MM.1S (cell line): ENCODE results near the gene CAMSAP1.
"Not testable (repeated sequence)": the region's sequence is repeated elsewhere in the genome, so short reads cannot be mapped to it uniquely, and the experiment has no call there.

Experiments
- DNase-seq: peaks from one replicate; pipeline ENCODE4 v3.0.0-alpha.2; 2015
- H2AFZ ChIP-seq: fragments of 300-600 bp; sonication (generic); 2 replicates; pipeline ENCODE4 v1.6.0; 2016; ENCODE audit warnings: antibody characterized with exemption, low read length
- H3F3A ChIP-seq: fragments of 300-600 bp; sonication (generic); 2 replicates; pipeline ENCODE4 v1.6.1; 2016; ENCODE audit warnings: mild to moderate bottlenecking, antibody characterized with exemption, low read length, moderate library complexity, mixed read lengths; ENCODE audit not compliant: insufficient read depth
- H3K27ac ChIP-seq: fragments of 300-600 bp; sonication (generic); 2 replicates; pipeline ENCODE4 v1.5.1; 2016; ENCODE audit warnings: mild to moderate bottlenecking, low read length
- H3K27me3 ChIP-seq: fragments of 300-600 bp; sonication (generic); replicated peaks from 2 replicates; pipeline ENCODE4 v1.6.0; 2016; ENCODE audit warnings: low read length; ENCODE audit not compliant: insufficient read depth
- H3K36me3 ChIP-seq: fragments of 300-600 bp; sonication (generic); replicated peaks from 2 replicates; pipeline ENCODE4 v1.6.1; 2016; ENCODE audit warnings: mild to moderate bottlenecking, low read length, mixed read lengths; ENCODE audit not compliant: insufficient read depth
- H3K4me1 ChIP-seq: fragments of 300-600 bp; sonication (generic); 2 replicates; pipeline ENCODE4 v1.6.1; 2016; ENCODE audit warnings: low read length, mixed read lengths
- H3K4me2 ChIP-seq: fragments of 300-600 bp; sonication (generic); 2 replicates; pipeline ENCODE4 v1.6.0; 2016; ENCODE audit warnings: low read depth, low read length
- H3K4me3 ChIP-seq: fragments of 300-600 bp; sonication (generic); 2 replicates; pipeline ENCODE4 v1.5.1; 2016; ENCODE audit warnings: low read length, mixed read lengths
- H3K79me2 ChIP-seq: fragments of 300-600 bp; sonication (generic); 2 replicates; pipeline ENCODE4 v1.6.1; 2016; ENCODE audit warnings: mixed run types, low read length, mixed read lengths
- H3K9ac ChIP-seq: fragments of 300-600 bp; sonication (generic); 2 replicates; pipeline ENCODE4 v1.6.1; 2016; ENCODE audit warnings: low read length, mixed read lengths
- H3K9me2 ChIP-seq: fragments of 300-600 bp; sonication (generic); replicated peaks from 2 replicates; pipeline ENCODE4 v1.6.1; 2016; ENCODE audit warnings: mild to moderate bottlenecking, low read length, mixed read lengths; ENCODE audit not compliant: insufficient read depth
- H3K9me3 ChIP-seq: fragments of 300-600 bp; sonication (generic); replicated peaks from 2 replicates; pipeline ENCODE4 v1.6.1; 2016; ENCODE audit warnings: mild to moderate bottlenecking, low read length, mixed read lengths; ENCODE audit not compliant: insufficient read depth
- H4K20me1 ChIP-seq: fragments of 300-600 bp; sonication (generic); 2 replicates; pipeline ENCODE4 v1.6.1; 2016; ENCODE audit warnings: mild to moderate bottlenecking, low read length, moderate library complexity, mixed read lengths; ENCODE audit not compliant: insufficient read depth
- CTCF ChIP-seq: fragments of 300-600 bp; sonication (generic); IDR thresholded peaks from 2 replicates; pipeline ENCODE4 v1.5.1; 2016; ENCODE audit warnings: antibody characterized with exemption, low read length, mixed read lengths
- EZH2 ChIP-seq: fragments of 300-600 bp; sonication (generic); optimal IDR thresholded peaks from 2 replicates; pipeline ENCODE3; 2017; ENCODE audit warnings: low read depth, mild to moderate bottlenecking, antibody characterized with exemption, low read length, mixed read lengths
- EZH2phosphoT487 ChIP-seq: fragments of 300-600 bp; sonication (generic); IDR thresholded peaks from 2 replicates; pipeline ENCODE4 v1.6.1; 2018; ENCODE audit warnings: antibody characterized with exemption, low read length

CAMSAP1 gene

GRCh38 chr9:135914921-135915320, 7.6 kb upstream of the CAMSAP1 start:
- H3K4me1 ChIP-seq: no peaks in the 10 kb centered on the region
- H3K4me3 ChIP-seq: no peak overlapping the region
- H3K36me3 ChIP-seq: peaks cover 3% of the 10 kb centered on the region; the same call in 1 of the 2 replicates
- H3K9ac ChIP-seq: no peak overlapping the region
- no peak overlapping the region for H3K4me2 ChIP-seq
- no peaks in the 10 kb centered on the region for H3F3A ChIP-seq
- H3K79me2 ChIP-seq: no peaks in the 10 kb centered on the region
- H3K27ac ChIP-seq: no peak overlapping the region
- H3K27me3 ChIP-seq: no peaks in the 10 kb centered on the region
- no peaks in the 10 kb centered on the region for H4K20me1 ChIP-seq
- H3K9me3 ChIP-seq: no peaks in the 10 kb centered on the region
- no peak overlapping the region for H2AFZ ChIP-seq
- no peaks in the 10 kb centered on the region for H3K9me2 ChIP-seq
- no peak for DNase-seq
- no peak for TF ChIP-seq EZH2phosphoT487
- no peak for TF ChIP-seq EZH2
- no peak for TF ChIP-seq CTCF

GRCh38 chr9:135911233-135911632, 3.9 kb upstream of the CAMSAP1 start:
- H3K9me2 ChIP-seq, H3K27ac ChIP-seq, H3F3A ChIP-seq, DNase-seq, H3K27me3 ChIP-seq, H3K9me3 ChIP-seq, H3K4me3 ChIP-seq, H3K36me3 ChIP-seq, H3K4me2 ChIP-seq, H4K20me1 ChIP-seq, H2AFZ ChIP-seq, H3K9ac ChIP-seq: not testable (repeated sequence)
- Histone ChIP-seq H3K79me2 (peaks cover 12% of the 10 kb centered on the region), H3K4me1 (peaks cover 10% of the 10 kb centered on the region)

- no peak overlapping the region for H3K4me2 ChIP-seq
- no peak overlapping the region for H3K9ac ChIP-seq
- H3F3A ChIP-seq: no peaks in the 10 kb centered on the region
- peaks cover 3% of the 10 kb centered on the region; the same call in 1 of the 2 replicates for H3K36me3 ChIP-seq
- no peak overlapping the region for H3K27ac ChIP-seq
- no peaks in the 10 kb centered on the region for H3K9me3 ChIP-seq
- DNase-seq: no peak
- H4K20me1 ChIP-seq: no peaks in the 10 kb centered on the region
- TF ChIP-seq EZH2phosphoT487 (no peak), CTCF (no peak), EZH2 (no peak)
- no peak overlapping the region for H2AFZ ChIP-seq
- no peak overlapping the region for H3K4me3 ChIP-seq
- H3K9me2 ChIP-seq: no peaks in the 10 kb centered on the region
- H3K79me2 ChIP-seq: peaks cover 17% of the 10 kb centered on the region
- H3K4me1 ChIP-seq: peaks cover 13% of the 10 kb centered on the region
- no peaks in the 10 kb centered on the region for H3K27me3 ChIP-seq
Measured at GRCh38 chr9:135910757-135911156, 3.4 kb upstream of the CAMSAP1 start.

GRCh38 chr9:135910216-135910615, 2.9 kb upstream of the CAMSAP1 start:
- no peak for DNase-seq
- no peaks in the 10 kb centered on the region for H3K9me3 ChIP-seq
- H3K4me2 ChIP-seq: no peak overlapping the region
- no peaks in the 10 kb centered on the region for H3K27me3 ChIP-seq
- H3K9me2 ChIP-seq: no peaks in the 10 kb centered on the region
- no peak for TF ChIP-seq CTCF
- no peak for TF ChIP-seq EZH2phosphoT487
- TF ChIP-seq EZH2: no peak
- no peak overlapping the region for H3K4me3 ChIP-seq
- H3K4me1 ChIP-seq: peaks cover 13% of the 10 kb centered on the region
- H3K9ac ChIP-seq: no peak overlapping the region
- H3K79me2 ChIP-seq: peaks cover 22% of the 10 kb centered on the region
- H3F3A ChIP-seq: no peaks in the 10 kb centered on the region
- H2AFZ ChIP-seq: no peak overlapping the region
- no peaks in the 10 kb centered on the region for H4K20me1 ChIP-seq
- H3K27ac ChIP-seq: no peak overlapping the region
- H3K36me3 ChIP-seq: peaks cover 3% of the 10 kb centered on the region; the same call in 1 of the 2 replicates
